NCI-H1436 treated with DMSO at 0.1 percent for 48 hours (cell line): ENCODE measurements around the gene AURKAIP1.
A peak's percentile ranks its signal among the peaks of the same experiment; 100 is the strongest.
"Not testable (repeated sequence)": the region's sequence is repeated elsewhere in the genome, so short reads cannot be mapped to it uniquely, and the experiment has no call there.

ENCODE experiments used
- DNase-seq: peaks from one replicate; lab custom pipeline; 2025; lab: John Stamatoyannopoulos, UW

Gene AURKAIP1

GRCh38 chr1:1374929-1375662 is at the start of gene AURKAIP1:
Gene AURKAIP1 (minus strand): TSS chr1:1375207. CDS start chr1:1374756, 451 bp downstream.
- peak; percentile 94 for DNase-seq

GRCh38 chr1:1424707-1425106 is 49.7 kb upstream of the AURKAIP1 start:
- no peak for DNase-seq

- no peak for DNase-seq
Measured at GRCh38 chr1:1423245-1423597, 48.2 kb upstream of the AURKAIP1 start.

- DNase-seq = no peak
Measured at GRCh38 chr1:1422465-1423244, 47.6 kb upstream of the AURKAIP1 start.

- DNase-seq = no peak
Measured at GRCh38 chr1:1421907-1422464, 47.0 kb upstream of the AURKAIP1 start.

- no peak for DNase-seq
Measured at GRCh38 chr1:1421147-1421906, 46.3 kb upstream of the AURKAIP1 start, which contains the start of gene ANKRD65. Gene ANKRD65 (minus strand): TSS chr1:1421276. CDS start chr1:1421005, 271 bp downstream.

GRCh38 chr1:1420654-1421141 is 45.7 kb upstream of the AURKAIP1 start:
- DNase-seq = no peak

GRCh38 chr1:1419813-1420653 is 45.0 kb upstream of the AURKAIP1 start:
- DNase-seq = no peak

- no peak for DNase-seq
Measured at GRCh38 chr1:1419363-1419812, 44.4 kb upstream of the AURKAIP1 start.

- DNase-seq = no peak
Measured at GRCh38 chr1:1418464-1419362, 43.7 kb upstream of the AURKAIP1 start.

- not testable (repeated sequence) for DNase-seq
Measured at GRCh38 chr1:1417825-1418463, 42.9 kb upstream of the AURKAIP1 start.

GRCh38 chr1:1417396-1417795 is 42.4 kb upstream of the AURKAIP1 start:
- not testable (repeated sequence) for DNase-seq

GRCh38 chr1:1415751-1416150 is 40.7 kb upstream of the AURKAIP1 start:
- no peak for DNase-seq

GRCh38 chr1:1412311-1412902 is 37.4 kb upstream of the AURKAIP1 start:
- DNase-seq = not testable (repeated sequence)

- no peak for DNase-seq
Measured at GRCh38 chr1:1411626-1412025, 36.6 kb upstream of the AURKAIP1 start.

- not testable (repeated sequence) for DNase-seq
Measured at GRCh38 chr1:1410238-1410637, 35.2 kb upstream of the AURKAIP1 start.

GRCh38 chr1:1407636-1408318 is 32.8 kb upstream of the AURKAIP1 start:
- DNase-seq = no peak
